GM12864 (cell line): ENCODE measurements around the gene MACROD2.

Source experiments
- DNase-seq: peaks from one replicate; pipeline ENCODE4 v3.0.0-alpha.2; 2011; ENCODE audit warnings: low read depth
- H3K4me3 ChIP-seq: 2 replicates; pipeline ENCODE4 v1.5.1; 2011; ENCODE audit warnings: mild to moderate bottlenecking, low read depth, low read length, control low read depth
- CTCF ChIP-seq: IDR thresholded peaks from 2 replicates; pipeline ENCODE4 v1.5.1; 2011; ENCODE audit warnings: low read depth, mild to moderate bottlenecking, moderate library complexity, low read length, control low read depth, inconsistent platforms; ENCODE audit errors: missing control alignments

Gene MACROD2

DNA sequence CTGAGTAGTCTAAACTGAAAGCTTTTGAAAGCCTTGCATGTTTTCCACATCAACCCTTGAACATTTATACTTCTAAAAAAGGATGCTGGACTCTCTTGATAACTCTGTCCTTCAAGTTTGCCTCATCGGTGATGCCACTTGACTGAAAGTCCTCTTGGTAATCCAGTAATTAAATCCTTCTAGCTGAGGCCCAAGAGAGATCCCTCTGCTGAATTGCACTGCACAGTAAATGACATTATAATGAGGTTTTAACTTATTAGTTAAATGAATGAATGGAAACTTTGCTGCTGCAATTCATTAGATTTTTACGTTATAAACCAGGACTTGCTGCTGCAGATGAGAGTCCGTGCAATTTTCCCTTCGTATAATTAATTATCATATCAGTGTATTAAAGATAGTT lies 706.0 kb downstream of the MACROD2 start:
- no peak for DNase-seq
- no peak overlapping the region for H3K4me3 ChIP-seq
- TF ChIP-seq CTCF = no peak

DNA sequence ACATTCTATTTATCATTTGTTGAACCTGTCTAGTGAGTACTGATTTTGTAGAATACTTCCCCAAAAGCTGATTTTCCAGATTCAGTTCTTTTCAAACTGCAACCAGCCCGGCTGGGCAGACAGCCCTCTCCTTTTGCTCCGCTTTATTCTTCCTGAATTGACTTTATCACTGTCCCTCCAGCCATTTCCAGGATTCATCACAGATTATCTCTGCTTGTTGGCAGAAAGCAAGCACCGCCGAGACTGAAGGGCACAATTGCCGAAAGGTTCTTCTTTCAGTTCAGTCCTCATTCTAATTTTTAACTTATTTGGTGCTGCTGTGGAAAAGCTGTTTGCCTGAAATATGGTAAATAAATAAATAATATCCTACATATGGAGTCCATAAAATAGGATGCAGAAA lies 711.2 kb downstream of the MACROD2 start:
- no peak for TF ChIP-seq CTCF
- H3K4me3 ChIP-seq = no peak overlapping the region
- DNase-seq = no peak

DNA sequence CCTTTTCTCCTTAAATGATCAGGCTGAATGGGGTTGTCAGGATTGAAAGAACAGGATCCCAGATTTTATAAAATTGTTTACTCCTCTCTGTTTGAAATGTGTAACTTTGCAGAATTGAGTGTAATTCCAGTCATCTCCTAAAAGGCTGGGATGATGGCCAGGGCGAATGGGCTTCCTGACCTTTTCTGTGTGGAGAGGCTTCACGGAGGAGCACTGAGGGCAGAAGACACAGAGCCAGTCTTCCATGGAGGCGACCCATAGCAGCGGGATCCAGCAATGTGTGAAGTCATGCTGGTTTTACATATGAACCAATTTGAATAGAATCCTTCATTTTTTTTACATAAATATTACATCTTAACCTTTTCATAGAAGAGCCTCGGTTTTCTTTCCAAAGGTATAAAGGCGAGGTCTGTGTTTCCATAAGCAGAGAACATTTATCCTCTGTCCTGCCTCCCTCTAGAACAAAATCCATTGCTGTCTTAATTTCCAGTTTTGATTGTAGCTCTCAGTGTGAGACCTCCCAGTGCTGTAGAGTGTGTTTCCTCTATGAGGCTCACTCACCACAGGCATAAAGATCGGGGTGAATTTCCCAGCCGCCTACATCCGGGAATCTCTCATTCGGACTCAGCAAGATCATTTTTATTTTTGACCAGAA lies 711.8 kb downstream of the MACROD2 start:
- TF ChIP-seq CTCF = no peak
- DNase-seq = no peak
- no peak overlapping the region for H3K4me3 ChIP-seq

GRCh38 chr20:14707865-14708596 lies 712.7 kb downstream of the MACROD2 start:
- no peak for DNase-seq
- no peak overlapping the region for H3K4me3 ChIP-seq
- no peak for TF ChIP-seq CTCF

DNA sequence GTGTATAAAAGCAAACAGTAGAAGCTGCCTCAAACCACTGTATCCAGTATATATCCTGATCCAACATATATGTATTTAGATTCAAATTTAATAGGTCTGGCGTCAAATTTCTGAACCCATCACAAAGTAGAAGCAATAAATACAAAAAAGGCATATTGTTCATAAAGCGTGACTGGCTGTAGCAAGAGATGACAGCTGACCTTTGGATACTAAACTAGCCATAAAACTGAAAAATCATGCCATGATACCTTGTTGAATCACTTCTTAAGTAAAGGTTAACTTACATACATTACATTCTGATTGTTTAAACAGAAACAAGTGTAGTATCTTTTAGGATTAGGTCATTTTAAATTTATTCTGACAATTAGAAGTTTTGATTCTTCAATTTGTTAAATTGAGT lies 714.1 kb downstream of the MACROD2 start:
- no peak for TF ChIP-seq CTCF
- no peak for DNase-seq
- H3K4me3 ChIP-seq = no peak overlapping the region

GRCh38 chr20:14710951-14711350 lies 715.6 kb downstream of the MACROD2 start:
- no peak for TF ChIP-seq CTCF
- DNase-seq = no peak

GRCh38 chr20:14711652-14712051 lies 716.3 kb downstream of the MACROD2 start:
- TF ChIP-seq CTCF = no peak
- H3K4me3 ChIP-seq = no peak overlapping the region
- no peak for DNase-seq

More at GRCh38 chr20:14710951-14711350, 715.6 kb downstream of the MACROD2 start:
- H3K4me3 ChIP-seq = no peak overlapping the region
